GM15510 (cell line): ENCODE measurements around the gene NFATC1.

ENCODE experiments used
- POLR2A ChIP-seq: IDR thresholded peaks from 3 replicates; pipeline ENCODE4 v1.6.1; 2011; ENCODE audit warnings: borderline replicate concordance; ENCODE audit not compliant: insufficient read length; ENCODE audit errors: extremely low read depth

Gene NFATC1

DNA sequence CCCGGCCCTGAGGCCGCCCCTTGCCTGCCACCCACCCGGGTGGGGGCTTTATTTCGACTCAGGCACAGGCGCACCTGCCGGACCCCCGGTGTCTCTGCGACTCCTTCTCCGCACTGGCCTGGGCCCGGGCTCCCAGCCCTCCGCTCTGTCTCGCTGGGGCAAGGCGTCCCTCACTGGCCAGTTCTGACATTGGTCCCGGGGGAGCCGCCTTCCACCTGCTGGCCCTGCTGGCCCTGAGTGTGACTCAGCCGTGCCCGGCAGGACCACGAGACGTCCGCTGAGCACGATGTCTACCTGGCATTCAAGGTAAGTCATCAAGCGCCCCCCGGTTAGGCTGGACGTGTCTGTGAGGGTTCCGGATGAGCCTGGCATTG is 152.3 kb downstream of the NFATC1 start:
- no peak for TF ChIP-seq POLR2A

DNA sequence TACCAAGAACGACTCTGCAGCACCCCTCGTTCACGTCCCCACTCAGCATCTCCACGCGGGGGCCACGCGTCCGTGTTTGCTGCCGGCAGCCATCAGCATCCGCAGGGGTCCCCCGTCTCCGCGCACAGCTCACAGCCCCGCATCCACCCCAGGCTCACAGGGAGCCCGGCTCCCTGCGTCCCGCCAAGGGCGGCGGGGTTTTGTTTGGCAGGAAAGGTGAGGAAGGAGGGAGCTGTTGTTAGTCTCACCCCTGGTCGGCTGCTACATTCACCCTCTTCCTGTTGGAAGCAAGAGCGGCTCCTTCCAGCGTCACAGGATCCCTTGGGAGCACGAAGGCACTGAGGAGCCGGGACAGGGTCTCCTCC is 152.9 kb downstream of the NFATC1 start:
- no peak for TF ChIP-seq POLR2A

DNA sequence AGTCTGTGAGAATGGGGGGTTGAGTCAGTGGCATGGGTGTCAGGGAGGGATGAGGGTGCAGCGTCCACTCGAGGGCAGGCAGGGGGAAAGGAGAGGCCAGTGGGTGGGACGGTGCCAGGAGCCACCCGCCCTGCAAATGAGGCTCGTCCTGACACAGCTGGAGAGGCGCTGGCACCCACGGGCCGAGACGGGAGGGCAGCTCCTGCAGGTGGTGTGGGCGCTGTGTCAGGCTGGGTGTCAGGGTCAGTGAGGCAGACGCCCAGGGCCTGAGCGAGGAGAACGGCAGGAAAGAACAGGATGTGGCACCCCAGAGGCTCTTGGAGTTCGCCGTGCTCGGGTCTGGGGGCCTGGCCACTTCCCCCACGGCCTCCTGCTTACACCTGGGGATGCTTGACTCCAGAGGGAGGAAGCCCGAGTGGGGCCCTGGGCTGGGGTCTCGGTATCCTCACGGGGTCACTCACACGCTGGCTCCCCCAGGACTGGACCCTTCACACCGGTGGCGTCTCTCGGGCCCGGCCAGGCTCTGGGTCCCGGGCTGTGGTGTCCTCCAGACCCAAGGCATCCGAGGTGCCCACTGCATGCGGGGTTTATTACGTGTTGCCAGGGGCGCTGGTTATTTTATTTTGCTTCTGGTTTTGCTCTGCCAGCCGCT is 153.4 kb downstream of the NFATC1 start:
- TF ChIP-seq POLR2A = no peak

DNA sequence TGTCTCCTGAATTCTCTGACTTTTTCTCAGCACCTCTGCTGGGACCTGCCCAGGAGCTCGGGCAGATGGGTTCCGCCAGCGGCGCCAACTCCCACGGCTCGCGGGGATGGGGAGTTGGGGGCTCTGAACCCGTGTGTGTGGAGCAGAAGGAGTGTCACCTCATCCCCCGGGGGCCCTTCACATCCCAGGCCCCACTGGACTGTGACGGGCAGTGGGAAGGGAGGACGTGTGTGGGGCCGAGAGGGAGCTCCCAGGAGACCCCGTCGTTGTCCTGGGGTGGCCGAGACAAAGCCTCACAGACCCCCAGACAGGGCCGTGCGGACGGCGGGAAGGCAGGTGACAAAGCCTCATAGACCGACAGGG is 153.9 kb downstream of the NFATC1 start:
- TF ChIP-seq POLR2A = no peak

DNA sequence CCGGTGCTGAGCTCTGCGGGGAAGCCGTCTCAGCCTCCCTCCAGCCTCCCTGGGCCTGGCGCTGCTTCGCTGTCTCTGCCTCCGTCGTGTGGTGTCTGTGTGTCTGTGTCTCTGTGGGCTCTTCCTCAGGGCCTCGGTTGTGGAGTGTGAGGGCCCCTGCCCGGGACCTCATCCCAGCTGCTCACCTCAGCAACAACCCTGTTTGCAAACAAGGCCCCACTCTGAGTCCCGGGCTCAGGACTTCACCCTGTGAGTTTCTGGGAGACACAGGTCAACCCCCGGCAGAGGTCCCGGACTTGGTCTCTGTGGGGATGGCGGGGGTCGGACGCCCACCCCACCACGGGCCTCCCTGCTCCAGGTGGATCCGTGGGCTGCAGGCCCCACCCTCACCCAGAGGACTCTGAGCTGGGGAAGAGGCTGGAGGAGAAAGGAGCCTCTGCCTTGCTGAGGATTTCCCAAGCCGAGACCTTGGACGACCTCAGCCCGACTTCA is 156.5 kb downstream of the NFATC1 start:
- no peak for TF ChIP-seq POLR2A

DNA sequence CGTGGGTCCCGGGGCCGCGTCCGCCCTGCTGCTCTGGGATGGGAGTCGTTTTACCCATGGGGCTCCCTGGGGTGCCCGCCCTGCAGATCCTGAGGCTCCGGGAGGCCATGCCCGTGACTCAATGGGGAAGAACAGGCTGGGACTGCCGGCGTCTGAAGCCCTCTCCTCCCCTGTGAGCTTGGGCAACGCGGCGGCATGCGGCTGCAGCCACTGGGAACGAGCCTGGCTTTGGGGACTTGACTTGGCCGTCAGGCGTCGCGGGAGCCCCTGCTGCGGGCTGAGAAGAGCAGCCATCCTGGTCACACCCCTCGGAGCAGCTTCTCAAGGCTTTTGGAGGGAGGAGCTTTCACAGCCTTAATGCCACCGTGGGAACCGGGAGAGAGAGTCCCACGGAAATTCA is 157.0 kb downstream of the NFATC1 start:
- no peak for TF ChIP-seq POLR2A

DNA sequence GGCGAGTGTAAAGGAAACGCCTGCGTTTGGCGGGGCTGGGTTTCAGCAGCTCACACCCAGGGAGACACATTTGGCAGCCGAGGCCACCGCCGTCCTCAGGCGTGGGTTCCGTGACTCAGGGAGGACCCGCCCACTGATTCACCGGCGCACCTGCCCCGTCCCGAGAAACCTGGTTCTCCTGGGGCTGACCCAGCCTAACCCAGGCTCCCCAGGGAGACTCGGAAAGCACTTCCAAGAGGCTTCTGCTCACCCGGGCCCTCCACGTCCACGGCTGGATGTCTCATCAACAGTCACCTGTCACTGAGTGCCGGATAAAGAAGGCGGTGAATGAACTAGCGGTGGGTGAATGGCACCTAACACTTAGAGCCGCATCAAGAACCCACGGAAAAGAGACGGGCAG is 157.4 kb downstream of the NFATC1 start:
- TF ChIP-seq POLR2A = no peak

DNA sequence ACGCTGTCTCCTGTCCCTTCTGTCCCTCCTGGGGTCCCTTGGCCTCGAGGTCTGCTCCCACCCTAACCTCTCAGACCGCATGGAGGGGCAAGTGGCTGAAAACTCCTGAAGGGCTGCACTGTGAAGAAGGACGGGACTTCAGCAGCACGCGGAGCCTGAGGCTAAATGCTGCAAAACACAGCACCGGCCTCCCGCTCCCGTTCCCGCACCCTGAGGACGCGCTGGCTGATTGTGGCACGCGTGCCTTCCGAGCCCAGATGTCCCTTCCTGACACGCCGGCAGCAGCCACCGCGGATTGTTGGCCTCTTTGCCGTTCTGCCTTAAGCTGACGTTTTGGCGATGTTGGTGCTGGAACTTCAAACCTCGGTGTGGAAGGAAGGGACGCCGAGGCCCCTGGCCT is 158.0 kb downstream of the NFATC1 start:
- no peak for TF ChIP-seq POLR2A

DNA sequence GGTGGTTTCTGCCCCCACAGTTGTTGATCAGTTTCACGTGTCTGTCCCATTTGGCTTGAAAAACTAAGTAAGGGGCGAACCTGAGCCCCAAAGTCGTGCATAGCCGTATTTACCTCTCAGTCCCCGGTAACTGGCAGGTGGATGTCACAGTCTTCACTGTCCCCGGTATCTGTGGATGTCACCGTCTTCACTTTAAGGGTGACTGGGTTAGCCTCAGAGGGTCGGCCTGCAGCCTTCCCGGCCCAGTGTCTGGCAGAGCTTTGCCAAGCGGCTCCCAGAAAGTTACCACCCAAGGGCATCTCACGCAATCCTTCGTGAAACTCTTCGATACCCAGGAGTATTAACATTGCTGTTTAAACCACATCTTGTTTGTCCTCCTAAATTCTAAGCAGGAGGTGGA is 158.6 kb downstream of the NFATC1 start:
- TF ChIP-seq POLR2A = no peak

DNA sequence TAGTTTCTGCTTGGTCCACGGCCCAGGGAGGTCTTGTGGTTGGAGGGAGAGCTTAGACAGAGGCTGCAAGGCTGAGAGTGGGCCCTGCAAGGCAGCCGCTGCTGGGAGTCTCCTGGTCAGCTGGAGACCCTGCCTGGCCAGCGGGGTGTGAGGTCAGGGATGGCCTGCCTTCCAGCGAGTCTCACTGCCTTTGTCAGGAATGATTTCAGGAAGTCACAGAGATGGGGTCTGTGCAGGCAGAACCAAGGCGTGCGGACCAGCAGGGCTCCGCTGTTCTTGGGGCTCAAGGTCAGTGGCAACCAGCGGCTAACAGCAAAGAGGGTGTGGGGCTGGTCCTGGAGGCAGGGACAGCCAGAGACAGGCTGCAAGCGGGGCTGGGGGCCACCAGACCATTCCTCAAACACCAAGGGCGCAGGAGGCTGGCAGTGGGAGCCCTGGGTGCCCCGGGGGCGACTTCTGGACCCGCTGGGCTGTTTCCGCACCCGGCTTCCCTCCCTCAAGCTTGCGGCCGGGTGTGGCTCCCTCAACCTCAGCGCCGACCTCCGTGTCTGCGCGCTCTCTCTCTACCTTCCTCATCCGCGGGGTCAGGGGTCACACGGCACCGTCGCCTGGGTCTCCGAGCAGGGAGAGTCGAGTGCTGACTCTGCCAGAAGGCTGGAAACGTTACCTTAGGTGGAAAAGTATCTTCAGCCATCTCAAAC is 159.4 kb downstream of the NFATC1 start:
- no peak for TF ChIP-seq POLR2A

DNA sequence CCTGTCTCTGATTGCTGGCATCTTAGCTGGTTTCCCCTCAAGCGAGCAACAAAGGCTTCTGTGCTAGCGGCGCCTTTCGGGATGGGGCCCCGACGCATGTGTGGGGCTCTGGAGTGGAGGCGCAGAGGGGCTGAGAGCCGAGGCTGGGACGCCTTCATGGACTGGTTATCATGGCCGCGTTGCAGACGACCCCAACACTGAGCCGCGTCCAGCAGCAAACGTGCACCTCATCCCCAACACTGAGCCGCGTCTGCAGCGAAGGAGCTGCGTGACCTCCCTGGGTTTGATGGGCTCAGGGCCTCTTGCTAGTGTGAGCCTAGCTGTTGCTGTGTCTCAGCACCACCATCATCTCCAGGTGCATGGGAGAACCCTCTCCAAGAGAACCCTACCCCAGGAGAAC is 160.2 kb downstream of the NFATC1 start:
- no peak for TF ChIP-seq POLR2A

DNA sequence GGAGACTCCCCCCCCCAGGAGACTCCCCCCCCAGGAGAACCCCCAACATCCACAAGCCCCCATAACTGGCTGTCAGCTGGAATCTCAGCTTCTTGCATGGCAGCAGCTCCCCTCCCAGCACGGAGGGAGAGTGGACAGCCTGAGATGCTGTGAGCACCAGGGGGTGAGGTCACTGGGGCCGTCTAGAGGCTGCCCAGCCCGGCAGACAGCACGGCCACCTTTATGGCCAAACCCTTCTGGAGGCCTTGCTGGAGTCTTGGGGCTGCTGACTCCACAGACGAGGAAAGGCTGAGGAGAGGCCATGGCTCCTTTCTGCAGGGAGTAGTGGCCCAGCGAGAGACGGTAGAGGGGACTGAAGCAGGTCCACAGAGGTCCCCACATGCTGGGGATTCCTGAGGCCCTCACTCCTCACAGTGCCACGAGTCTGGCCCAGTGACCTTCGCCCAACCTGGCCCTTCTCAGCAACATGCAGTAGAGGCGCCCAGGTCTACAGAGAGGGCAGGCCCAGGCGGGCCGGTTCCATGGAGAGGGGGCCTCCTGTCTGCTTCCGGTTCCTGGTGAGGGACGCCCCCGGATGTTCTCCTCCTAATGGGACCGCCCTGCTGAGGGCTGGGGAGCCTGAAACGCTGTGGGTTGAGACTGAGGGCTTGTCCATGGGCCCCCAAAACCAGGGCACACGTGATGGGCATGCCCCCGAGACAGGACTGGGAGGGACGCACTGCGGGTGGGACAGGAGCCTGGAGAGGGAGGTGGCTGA is 161.3 kb downstream of the NFATC1 start:
- no peak for TF ChIP-seq POLR2A

DNA sequence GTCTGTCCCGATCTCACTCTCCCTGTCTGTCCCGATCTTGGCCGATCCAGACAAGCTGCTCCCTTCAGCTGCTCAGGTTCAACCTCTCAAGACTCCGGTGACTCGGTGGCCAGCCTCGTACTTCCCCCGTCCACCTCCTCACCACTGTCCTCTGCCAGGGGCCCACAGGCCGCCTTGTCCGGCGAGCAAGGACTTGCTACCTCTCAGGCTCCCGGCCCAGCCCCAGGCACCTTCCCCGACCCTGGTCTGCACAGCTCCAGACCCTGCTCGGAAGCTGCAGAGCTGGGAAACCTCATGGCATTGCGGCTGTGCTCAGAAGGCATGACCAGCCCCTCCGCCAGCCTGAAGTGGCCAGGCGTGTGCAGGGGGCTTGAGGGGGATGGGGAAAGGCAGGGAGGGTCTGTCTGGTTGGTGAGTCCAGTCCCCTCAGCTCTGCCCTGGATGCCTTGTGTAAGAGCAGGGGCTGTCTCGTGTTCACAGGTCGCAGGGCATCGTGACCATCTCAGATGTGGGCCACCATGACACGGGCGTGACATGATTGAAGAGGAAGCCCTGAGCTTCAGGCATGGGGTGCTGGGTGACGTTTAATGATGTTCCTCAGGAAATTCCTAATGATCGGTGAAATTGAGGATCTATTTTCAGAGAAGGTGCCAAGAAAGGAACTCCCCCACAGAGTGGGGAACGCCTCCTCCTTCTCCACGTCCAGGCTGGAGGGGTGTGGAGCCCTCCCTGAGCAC is 162.6 kb downstream of the NFATC1 start:
- TF ChIP-seq POLR2A = no peak

DNA sequence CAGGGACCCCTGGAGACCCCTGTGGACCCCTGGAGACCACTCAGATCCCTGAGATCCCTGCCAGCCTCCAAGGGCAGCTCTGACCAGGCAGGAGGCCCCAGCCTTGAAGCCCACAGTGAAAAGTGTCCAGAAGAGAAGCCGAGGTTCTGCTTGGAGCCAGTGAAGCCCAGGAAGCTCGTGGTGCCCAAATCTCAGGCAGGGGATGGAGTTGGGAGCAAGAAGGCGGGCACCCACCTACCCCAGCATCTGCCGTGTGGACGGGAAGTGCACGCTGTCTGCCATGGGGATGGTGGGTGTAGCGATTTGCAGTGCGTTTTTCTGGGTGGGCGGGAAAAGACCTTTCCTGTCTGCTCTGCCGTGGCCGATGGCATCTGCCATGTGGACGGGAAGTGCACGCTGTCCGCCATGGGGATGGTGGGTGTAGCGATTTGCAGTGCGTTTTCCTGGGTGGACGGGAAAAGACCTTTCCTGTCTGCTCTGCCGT is 163.2 kb downstream of the NFATC1 start:
- no peak for TF ChIP-seq POLR2A

DNA sequence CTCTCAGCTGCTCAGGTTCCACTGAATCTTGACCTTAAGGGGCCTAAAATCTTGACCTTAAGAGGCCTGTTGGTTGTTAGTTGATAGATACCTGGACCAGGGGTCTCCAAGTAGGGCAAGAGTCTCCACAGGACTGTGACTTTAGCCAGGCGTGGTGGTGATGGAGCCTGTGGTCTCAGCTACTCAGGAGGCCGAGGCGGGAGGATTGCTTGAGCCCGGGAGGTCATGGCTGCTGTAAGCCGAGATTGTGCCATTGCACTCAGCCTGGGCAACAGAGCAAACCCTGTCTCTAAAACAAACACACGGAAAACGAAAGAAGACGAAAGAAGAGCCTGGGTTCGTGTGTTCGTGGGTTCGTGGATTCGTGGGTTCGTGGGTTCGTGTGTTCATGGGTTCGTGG is 163.7 kb downstream of the NFATC1 start:
- TF ChIP-seq POLR2A = no peak
